NCI-H128 (cell line): ENCODE data around the gene NELL1.

ENCODE experiments used
- DNase-seq: peaks from one replicate; lab custom pipeline; 2025; ENCODE audit not compliant: unreplicated experiment; lab: John Stamatoyannopoulos, UW

The NELL1 gene

DNA sequence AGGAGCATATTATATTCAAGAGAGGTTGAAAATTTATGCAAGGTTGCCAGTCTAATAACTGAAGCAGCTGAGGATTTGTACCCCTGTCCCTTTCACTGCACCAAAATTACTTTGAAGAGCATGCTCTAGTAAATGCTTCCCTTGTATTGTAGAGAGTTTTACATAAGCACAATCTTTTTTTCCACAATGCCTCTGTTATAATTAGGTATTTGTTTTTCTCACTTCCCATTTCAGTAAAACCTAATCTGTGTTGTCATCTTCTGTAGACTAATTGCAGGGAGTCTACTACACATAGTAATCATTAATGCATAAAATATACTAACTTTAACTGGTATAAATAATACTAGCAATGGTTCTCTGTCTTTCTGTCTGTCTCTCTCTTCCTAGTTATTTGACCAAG is 805.1 kb downstream of the NELL1 start:
- no peak for DNase-seq

DNA sequence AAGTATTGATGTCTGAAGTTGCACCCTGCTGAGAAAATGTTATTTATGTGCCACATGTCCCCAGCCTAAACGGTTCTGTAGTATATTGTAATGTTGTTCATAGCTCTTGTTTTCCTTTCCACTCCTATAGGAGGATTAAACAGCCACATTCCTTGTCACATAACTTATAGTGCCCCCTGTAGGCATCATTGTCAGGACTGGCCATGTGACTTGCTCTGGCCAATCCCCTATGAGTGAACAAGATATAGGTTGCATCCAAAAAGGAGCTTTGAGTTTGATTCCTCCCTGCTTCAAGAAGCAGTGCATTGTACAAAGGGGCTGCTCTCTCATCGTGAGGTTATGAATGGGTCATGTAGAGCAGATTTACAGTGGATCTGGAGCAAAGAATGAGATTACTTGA is 805.9 kb downstream of the NELL1 start:
- DNase-seq, result no peak

DNA sequence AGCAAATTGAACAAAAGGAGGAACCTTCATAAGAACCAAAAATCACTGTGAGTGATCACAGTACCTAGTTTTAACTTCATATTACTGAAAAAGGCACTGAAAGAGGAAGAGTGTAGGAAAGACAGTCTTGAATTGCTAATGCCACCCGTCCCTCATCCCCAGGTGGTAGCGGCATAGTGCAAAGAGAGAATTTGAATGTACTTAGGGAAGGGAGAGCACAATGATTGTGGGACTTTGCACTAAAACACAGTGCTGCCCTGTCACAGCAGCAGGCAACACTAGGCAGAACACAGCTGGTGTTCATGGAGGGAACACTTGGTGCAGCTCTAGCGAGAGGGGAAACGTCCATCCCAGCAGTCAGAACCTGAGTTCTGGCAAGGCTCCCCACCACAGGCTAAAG is 807.2 kb downstream of the NELL1 start:
- no peak for DNase-seq

GRCh38 chr11:21480240-21480639 is 810.9 kb downstream of the NELL1 start:
- no peak for DNase-seq

- DNase-seq, result no peak
Observed at GRCh38 chr11:21481255-21481654, 811.9 kb downstream of the NELL1 start.

DNA sequence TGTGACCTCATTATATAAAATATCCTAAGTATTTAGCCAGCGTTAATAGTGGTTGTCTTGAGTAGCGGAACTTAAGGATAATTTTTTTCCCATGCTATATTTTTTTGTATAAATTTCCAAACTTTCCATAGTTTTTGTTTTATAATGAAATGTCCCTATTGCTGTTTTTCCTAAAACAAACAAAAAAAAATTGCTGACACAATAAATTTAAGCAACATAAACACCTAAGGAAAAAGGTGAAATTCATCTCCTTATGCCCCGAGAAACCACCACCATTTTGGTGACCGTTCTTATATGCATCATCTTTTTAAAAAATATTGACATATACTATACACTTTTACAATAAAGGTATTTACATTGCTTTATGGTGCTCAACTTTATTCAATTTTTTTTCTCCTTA is 814.7 kb downstream of the NELL1 start:
- no peak for DNase-seq

- DNase-seq, result no peak
Observed at GRCh38 chr11:21485006-21485405, 815.6 kb downstream of the NELL1 start.

- no peak for DNase-seq
Observed at GRCh38 chr11:21485426-21485825, 816.0 kb downstream of the NELL1 start.

GRCh38 chr11:21489416-21490115 is 820.2 kb downstream of the NELL1 start:
- no peak for DNase-seq

GRCh38 chr11:21492931-21493330 is 823.5 kb downstream of the NELL1 start:
- DNase-seq, result no peak

DNA sequence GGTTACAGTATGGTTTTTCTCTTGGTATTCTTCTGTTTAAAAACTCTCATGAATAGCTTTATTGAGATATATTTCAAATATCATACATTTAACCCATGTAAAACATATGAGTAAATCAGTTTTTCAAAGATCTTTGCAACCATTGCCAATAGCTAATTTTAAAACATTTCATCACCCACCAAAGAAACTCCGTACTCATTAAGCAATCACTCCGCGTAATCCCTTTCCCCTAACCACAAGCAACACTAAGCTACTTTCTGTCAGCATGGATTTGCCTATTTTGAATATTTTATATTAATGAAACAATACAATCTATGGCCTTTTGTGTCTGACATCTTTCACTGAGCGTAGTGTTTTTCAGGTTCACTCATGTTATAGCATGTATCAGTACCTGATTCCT is 825.6 kb downstream of the NELL1 start:
- no peak for DNase-seq

- no peak for DNase-seq
Observed at GRCh38 chr11:21495879-21496278, 826.5 kb downstream of the NELL1 start.

GRCh38 chr11:21501245-21501644 is 831.9 kb downstream of the NELL1 start:
- DNase-seq, result no peak

- no peak for DNase-seq
Observed at GRCh38 chr11:21505070-21505469, 835.7 kb downstream of the NELL1 start.

- peak; percentile 73 for DNase-seq
Observed at GRCh38 chr11:21511835-21512440, 842.6 kb downstream of the NELL1 start.

DNA sequence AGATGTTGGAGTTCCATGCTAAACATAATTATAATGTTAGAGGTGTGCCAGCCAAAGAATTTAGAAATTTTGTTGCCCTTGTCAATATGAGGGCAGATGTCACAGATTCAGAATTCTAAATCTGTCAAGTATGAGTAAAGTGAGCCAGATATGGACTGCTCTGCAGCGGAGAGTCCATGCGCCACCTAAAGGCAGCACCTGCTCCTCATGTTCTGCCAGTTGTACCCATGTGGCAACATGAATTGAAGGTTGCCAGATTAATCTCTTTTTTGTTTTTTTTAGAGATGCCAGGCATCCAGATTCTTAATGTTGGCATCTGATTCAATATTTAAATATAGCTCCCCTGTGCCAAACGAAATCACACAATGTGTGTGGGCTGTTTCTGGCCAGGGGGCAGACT is 844.9 kb downstream of the NELL1 start:
- DNase-seq, result no peak

DNA sequence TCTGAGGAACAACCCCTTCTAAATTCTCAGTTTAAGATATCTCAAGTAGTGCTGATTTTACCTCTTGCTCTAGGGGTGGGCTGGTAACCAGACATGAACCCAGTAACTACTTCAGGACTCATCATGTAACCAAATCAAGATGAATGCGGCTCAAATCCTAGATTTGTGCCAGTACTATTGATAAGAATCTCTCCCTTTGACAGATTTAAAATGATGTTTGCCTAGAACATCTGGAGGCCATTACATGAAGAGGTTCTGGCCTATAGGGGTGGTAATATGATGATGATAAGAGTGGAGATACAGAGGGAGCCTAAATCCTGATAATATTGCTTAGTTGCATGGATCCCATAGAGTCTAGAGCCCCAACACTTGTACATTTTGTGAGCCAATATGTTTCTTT is 850.9 kb downstream of the NELL1 start:
- no peak for DNase-seq

GRCh38 chr11:21529187-21529586 is 859.8 kb downstream of the NELL1 start:
- no peak for DNase-seq

DNA sequence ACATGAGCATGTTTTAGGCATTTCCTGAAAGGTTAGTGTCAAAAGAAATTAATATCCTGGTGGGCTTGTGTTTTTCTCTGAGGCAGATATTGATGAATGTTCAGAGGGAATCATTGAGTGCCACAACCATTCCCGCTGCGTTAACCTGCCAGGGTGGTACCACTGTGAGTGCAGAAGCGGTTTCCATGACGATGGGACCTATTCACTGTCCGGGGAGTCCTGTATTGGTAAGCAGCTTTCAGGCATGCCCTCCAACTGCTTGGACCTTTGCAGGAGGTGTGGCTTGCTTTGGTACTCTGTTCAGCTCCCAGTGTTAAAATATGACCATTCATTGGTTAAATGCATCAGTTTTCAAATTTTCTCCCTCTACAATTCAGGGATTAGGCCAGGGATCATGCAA is 864.9 kb downstream of the NELL1 start:
- DNase-seq, result no peak

DNA sequence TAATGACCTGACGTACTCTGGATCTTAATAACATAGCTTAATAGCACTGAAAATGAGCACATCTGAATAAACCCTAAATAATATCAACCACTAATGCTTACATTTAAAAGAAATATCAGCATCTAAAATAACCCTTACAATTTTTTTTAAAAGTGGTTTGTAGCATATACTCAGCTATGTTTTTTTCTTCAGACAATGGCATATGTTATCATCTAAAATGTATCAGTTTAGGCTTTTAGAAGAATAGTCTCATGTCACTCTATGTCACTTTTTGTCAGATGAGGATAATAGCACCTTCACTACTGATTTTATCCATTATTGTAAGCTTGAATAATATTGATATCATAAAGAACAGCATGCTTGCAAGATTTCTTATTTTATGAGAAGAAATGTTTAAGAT is 868.6 kb downstream of the NELL1 start:
- DNase-seq, result no peak

GRCh38 chr11:21541187-21541751 is 871.9 kb downstream of the NELL1 start:
- no peak for DNase-seq

- no peak for DNase-seq
Observed at GRCh38 chr11:21543901-21544300, 874.5 kb downstream of the NELL1 start.

- DNase-seq, result no peak
Observed at GRCh38 chr11:21545699-21546098, 876.3 kb downstream of the NELL1 start.
